Neural progenitor cell (in vitro differentiated cells): ENCODE measurements around the gene SART1.

Source experiments
- CTCF ChIP-seq: fragments of 200-600 bp; sonication (generic); IDR thresholded peaks from 2 replicates; pipeline ENCODE4 v1.5.1; 2017; ENCODE audit warnings: antibody characterized with exemption, mild to moderate bottlenecking
- EZH2 ChIP-seq: fragments of 200-600 bp; sonication (generic); IDR thresholded peaks from 2 replicates; pipeline ENCODE4 v1.6.1; 2017; ENCODE audit warnings: antibody characterized with exemption, mild to moderate bottlenecking, moderate library complexity
- EZH2phosphoT487 ChIP-seq: fragments of 200-600 bp; sonication (generic); IDR thresholded peaks from 2 replicates; pipeline ENCODE4 v1.6.1; 2017; ENCODE audit warnings: antibody characterized with exemption

- TF ChIP-seq EZH2phosphoT487, result no peak
- TF ChIP-seq CTCF, result no peak
- no peak for TF ChIP-seq EZH2
Observed at GRCh38 chr11:65976216-65977176, 15.0 kb downstream of the SART1 start.
